ENCODE results near the gene DCLK1.

DCLK1 gene

DNA sequence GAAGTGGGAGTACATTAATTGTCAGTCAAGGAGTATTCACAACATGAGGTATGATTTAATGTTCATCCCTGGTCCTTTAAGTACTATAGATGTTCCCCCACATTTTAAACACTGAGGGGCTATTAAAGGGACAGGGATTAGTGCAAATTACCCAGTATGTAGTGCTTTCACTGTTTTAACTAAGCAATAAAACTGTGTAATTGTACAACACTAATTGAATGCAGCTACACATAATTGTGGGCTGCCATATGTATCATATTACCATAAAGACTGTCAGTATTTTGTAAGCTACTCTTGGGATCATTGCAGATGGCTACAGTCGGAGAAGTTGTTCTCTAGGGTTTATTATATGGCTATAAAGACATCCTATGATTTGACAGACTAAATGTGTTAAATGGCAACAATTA is 316.6 kb downstream of the DCLK1 start:
- peak; percentile 65 for DNase-seq

DNA sequence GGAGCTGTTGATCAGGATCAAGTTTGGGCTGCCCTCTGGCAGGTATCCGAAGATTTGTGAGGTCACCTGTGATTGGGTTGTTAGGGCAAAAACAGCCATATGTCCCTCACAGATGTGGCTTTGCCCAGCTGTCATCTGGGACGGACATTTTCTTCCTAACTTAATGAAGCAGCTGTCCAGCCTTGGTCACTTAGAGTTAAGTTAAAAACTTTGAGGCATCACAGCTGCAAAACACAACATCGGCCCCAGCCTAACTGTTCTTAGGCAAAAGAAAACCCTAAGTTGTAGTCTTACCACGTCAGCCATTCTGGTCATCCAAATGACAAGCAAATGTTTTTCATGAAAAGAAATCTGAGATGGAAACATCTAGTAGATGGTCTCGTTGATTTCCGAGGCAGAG is 318.4 kb downstream of the DCLK1 start:
- no peak for DNase-seq

DNA sequence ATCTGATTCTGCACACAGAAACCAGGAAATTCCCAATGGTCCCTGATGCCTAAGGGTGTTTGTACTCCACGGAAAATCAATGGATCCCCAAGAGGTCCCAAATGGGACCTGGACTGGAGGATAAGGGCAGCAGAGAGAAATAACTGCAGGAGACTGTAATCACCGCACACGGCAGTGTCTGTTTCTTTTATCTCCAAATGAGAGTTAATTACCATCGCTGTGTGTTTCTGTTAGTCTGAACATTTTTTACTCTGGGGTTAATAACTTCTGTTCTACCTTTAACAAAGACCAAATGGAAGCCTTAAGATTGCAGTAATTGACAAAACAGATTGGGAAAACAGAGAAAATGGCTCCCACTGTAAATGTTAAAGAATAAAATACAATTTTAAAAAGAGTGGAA is 320.9 kb downstream of the DCLK1 start:
- no peak for DNase-seq

DNA sequence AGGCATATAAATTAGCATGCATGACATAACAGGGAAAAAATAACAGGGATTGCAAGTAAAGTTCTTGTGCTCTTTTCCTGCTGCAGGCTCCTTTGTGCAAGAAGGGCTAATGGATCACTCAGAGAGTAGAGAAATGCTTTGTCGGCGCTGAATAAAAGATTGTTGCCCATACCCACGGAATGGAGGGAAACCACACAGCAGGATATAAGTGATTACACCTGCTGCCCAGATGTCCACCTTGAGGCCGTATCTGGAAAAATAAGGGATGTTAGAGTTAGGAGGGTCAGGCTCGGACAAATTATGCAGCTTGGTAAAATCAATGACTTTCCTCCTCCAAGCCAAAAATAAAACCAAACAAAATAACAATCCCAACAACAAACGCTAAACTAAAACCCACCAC is 322.3 kb downstream of the DCLK1 start:
- no peak for DNase-seq

DNA sequence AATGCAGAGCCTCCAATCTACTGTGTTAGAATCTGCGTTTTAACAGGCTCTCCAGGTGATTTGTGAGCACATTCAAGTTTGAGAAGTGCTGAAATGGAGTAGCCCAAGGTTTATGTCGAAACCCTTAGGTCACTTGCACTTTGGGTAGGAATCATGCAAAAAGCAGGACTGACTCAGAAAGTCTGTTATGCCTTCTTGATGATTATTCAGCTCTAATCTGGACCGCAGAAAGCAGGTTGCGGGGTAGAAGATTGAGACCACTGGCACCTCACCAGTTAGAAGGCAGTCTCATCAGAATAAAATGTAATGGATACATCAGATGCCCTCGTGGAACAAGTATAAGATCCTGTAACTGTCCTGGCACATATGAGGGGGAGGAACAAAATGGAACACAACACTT is 326.3 kb downstream of the DCLK1 start:
- no peak for DNase-seq

DNA sequence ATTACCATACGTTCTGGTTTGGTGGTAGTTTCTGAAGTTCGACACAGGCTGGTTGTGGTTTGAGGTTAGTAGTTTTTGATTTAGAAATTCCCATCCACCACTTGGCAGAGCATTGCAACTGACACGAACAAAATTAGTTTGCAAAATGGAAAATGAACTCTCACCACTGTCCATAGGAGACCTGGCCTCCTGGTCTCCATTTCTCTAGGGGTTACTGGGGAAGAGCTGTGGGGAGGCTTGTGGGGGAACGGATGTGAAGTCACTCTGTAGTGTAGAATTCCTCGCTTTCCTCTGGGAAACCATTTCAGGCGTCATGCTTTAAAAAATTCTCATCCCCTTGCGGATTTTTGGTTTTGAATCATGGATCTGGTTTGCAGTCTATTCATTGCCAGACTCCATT is 333.2 kb downstream of the DCLK1 start:
- DNase-seq, result no peak

DNA sequence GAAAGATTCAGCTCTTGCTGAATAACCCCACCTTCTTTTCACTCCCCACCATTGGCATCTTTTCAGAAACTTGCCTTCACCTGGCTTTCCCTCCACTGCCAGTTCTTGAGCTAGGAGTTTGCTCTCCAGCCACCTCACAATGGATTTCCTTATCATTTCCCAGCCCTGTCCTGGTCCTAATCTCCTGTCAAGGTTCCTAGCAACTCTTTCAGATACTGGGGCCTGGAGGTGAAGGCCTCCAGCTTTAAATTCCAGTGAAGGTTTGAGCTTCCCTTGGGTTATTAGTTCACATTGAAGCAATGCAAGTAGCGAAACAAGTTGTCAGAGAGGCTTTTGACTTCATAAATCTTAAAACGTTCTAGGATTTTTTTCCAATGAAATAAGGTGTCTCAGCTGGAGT is 333.9 kb downstream of the DCLK1 start:
- DNase-seq, result no peak

DNA sequence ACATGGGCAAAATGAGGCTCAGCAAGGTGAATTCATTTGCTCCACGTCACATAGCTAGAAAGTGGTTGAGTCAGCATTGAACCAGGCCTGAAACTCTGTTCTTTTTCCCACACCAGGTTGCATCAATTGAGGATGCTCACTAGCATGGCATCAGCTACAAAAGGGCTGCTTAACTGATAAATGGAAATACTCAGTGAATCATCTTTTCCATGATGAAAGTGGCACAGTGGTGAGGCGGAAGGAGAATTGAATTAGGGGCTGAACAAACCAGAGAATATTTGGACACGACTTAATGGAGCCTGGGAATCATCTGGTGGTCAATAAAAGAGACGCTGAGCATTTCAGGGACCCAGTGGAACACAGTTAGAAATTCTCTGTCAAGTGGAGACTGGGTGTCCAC is 334.6 kb downstream of the DCLK1 start:
- DNase-seq, result no peak

DNA sequence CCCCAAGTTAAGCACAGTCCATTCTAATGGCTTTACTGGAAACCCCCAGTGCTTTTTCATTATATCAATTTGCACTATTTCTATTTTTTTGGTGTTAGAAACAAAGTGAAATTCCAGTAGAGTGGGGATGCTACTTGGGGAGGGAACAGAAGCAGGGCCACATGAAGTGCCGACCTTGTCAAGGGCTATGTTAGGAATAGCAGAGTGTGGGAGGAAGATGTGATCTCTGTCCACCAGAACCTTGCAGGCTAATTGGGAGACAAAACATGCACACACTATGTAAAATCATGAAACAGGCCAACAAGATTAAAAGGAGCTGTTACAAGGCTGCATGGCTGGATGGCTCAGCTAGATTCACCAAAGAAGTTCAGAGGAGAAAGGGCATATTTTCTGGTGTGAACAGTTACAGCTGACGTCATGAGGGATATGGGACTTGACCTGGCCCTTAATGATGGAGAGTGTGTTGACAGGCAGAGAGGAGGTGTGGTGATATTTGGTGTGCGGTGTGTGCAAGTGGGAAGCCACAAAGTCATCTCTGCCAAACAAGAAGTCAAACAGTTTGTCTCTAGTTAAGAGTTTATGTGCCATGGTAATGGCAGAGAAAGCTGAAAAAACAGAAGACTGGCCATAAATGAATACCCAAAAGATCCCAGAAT is 336.3 kb downstream of the DCLK1 start:
- DNase-seq, result no peak

DNA sequence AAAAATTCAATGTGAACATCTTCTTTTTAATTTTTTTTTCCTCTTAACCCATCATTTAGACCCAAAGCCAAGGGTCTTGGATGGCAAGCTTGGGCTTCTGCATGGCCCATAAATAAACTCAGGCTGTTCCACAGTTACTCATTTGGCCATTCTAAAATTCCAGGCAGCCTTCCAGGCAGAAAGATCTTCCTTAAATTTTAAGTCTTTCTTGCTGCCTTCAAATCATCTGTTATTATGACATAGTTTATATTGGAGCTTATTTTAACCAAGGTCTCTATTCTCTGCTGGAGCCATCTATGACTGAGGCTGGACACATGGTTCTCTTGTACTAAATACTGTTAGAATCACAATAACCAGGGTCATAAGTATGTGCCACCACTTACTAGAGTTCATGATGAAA is 337.4 kb downstream of the DCLK1 start:
- no peak for DNase-seq

DNA sequence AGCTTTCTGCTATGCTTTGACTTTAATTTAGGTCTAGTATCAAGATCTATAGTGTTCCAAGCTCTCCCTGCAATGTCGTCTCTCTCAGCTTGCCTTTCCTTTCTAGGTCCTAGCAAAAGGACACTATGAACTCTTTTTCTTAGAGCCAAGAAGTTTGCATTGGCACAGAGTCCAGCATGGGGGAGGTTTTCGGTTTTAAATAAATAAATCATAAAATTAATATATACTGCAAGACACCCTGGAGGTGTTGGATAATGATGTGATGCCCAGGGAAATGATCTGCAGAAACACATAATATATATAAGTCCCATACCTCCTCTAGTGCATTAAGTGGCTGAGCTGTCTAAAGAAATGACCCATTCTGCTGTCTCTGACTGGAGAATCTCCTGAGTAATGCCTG is 338.3 kb downstream of the DCLK1 start:
- no peak for DNase-seq

DNA sequence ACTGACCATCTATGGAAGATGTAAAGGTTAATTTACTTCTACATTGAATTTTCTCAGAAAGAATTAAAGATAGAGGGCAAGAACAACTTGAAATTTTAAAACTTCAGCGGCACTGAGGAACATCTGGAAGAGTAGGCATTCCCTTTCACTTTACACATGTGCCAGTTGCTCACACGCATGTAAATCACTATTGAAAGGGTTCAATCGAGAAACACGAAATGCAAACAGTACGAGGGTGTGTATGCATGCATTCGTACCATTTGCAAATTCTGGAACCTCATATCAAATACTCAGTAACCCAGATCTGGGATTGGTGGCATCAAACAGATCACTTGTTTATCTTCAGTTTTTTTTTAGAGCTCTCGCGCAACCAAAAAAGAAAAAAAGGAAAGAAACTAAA is 339.2 kb downstream of the DCLK1 start:
- no peak for DNase-seq

DNA sequence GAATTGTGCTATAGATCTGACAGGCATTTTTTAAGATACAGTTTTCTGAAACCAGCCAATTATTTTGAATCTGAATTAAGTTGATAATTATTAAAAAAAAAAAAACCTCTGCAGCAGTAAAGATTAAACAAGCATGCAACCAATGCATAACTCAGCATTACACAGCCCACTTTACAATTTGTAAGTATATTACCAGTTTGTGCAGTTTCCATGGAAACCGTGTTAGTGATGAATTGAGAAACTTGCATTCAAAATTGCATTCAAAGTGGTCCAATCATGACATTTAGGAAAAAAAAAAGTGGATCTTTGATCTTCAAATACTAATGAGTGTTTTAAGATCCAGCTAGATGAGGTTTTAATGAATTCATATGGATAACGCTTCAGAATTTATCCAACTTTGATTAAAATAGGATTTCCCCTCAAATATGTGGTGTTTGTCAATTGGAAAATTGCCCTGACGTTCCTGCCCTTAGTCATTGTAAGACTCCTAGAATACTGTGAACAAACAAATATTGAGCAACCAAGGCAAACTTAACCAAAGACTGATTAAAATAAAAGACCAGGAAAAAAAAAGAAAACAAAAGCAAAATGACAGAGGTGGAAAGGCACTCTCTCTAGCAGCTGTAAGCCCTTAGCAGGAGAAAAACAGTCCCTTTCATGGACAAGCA is 339.9 kb downstream of the DCLK1 start:
- DNase-seq, result no peak

DNA sequence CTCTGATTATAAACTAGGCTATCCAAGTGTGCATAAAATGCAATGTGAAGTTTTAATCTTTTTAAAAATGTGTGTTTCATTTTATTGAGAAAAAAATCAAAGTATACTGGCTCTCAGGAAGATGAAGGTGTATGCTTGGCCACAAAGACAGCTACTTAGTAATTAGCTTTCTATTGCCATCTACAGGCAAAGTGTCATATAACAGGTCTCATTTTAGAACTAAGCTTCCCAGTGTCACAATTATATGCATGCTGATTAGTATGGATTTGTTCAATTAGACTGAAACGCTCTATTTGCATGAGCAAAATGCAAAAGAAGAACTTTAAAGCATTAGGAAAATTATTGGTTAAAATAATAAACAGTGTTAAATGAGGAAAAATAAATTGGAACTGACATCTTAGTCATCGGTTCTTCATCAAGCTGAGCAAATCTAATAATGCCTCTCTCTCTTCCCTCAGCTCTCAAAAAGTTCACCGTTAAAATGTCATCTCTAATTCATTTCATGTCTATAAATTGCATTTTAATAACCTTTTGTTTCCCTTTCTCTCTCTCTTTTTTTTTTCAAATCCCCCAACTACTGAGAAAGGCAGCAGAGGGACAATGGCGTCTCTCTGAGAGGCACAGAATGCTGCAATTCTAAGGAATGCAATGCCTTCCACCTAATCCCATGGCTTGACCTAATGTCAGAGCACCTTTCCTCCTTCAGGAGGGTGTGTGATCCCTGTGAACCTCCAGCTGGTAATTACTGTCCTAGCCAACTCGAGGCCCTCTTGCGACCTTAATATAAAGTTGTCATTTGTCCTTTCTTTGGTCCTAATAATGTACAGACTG is 341.6 kb downstream of the DCLK1 start:
- DNase-seq, result peak; percentile 26

DNA sequence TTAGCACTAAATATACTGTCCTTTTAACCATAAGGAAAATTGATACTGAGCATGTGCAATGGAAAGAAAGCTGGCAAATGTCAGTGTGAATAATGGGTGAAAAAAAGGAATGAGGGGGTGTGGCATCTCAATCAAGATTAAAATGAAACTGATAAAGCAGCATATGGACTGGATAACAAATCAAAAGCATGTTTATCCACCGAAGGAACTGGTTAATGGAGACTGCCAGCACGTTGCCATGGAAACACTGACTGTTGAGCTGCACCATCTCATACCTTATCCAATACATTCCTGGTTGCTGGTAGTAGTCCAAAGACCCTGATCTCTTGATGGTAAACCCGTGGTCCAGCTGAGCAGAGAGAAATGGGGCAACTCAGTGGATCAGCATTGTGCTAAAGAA is 343.2 kb downstream of the DCLK1 start:
- no peak for DNase-seq

DNA sequence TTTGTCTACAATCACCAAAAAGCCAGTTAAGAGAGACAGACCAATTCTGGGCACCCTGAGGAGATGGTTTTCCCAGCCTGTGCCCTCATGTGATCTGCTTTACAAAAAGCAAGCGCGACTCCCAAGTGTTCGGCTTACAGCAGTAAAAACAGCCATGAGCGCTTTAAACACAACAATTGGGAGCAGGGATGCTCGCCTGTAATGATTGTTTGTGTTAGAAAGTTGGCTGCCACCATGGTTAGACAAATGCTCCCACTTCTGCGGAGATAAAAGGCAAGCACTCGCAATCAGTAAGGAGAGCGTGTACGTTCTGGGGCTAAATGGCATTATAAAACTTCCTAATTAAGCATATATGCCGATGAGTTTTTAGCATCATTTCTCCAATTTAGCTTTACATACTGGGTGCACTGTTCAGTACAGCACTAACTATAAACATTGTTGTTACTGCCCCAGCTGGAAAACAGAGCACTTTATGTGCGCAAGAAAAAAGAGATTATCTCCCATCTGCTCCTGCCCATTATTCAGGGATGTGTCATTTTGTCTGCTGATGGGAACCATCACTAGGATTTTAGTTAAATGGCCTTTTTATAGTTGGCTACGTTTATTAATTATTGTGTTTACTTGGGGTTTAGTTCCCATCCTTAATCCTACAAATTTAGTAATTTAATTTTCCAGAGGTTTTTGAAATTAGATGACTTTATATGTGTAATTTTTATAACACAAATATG is 345.4 kb downstream of the DCLK1 start:
- no peak for DNase-seq

DNA sequence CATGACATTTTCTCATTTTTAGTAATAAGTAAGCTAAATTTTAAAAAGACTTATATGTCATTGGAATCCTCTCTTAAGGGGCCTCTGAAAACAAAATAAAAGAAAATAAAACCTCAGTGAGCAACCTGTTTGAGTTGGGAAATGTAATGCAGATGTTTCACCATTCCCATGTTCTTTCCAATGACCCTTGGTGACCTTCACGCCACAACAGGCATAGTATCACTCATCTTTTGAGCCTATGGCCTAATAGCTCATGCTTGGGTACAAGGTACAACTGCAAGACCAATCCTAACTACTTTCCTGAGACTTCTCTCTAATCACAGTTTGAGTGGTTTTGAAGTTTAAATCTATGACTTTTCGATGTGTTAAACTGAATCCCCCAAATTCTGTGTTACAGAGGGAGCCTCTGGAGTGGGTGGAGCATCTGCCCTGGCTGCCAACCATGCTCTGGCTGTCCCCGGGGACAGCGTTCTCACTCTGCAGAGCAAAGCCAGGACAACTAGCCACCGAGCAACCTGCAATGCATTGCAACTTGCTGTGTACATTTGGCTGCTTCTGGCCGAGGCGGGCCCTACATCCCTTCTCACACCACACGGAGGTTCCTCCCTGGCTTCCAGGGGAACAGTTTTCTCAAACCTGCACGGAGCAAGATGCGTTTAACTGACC is 346.8 kb downstream of the DCLK1 start:
- no peak for DNase-seq

DNA sequence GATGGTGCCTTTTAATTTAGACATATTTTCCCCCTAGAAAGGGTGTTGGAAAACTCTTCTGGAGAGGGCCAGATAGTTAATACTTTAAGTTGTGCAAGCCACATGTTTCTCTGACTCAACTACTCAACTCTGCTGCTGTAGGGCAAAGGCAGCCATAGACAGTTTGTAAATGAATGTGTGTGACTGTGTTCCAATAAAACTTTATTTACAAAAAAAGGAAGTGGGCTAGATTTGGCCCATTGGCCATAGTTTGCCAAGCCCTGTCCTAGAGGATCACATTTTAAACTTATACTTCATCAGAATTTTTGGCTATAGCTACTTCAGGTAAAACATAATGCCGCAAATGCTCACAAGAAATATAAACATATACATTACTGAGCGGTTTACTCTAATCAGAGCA is 348.4 kb downstream of the DCLK1 start:
- no peak for DNase-seq

DNA sequence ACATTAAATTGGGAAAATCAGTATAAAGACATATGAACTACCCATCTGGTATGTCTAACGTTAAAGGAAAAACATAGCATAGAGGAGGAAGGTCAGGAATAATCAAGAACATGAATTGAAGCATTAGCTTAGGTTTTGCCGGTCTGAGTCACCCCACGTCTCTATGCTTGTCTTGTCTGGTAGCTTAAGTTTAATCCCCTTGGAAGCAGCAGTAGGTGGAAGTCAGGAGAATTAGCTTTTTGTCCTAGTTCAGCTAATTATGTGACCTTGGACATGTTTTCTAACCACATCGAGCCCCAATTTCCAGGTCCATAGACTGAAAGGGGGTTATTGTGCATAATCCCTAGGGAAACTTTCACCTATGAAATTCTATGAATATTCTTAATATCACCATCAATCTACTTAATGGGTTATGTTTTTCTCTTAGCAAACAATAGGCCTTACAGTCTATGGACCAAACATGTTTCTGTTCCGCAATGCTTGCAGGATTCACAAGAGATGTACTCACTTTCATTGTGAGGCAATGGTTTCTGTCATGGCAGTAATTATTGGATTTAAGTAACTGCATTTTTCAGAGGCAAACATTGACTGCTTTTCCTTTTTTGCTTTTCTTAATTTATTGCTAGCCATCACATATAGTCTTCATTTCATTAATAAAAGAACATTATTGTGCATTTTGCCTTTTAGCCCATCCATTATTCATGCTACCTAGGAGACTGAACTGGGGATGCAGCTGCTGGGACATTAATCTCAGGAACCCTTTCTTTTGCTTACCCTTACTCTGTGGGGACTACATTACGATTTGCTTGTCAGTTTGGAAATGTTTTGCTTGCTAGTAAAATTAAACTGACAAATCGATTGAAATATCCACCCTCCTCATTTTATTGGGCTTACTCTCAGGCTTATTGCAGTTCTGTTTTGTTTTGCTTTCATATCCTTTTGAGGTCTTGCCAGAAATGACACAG is 349.9 kb downstream of the DCLK1 start:
- DNase-seq, result no peak

DNA sequence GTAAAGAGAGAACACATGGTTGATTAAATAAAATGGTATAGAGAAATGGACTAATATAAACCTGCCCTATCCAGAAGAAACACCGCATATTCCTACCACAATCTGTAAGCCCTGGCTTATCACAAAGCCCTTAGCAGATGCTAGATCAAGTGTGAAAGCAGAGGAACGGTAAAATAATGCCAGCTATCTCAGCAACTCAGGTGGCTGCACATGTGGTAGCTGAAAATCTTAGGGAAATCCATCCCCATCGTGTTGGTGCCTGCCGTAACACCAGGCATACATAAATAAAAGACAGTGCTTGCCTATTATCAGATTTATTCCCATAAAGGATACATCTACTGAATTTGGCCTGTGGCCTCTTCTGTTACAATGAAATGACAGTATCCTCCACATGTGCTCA is 350.6 kb downstream of the DCLK1 start:
- DNase-seq, result no peak

DNA sequence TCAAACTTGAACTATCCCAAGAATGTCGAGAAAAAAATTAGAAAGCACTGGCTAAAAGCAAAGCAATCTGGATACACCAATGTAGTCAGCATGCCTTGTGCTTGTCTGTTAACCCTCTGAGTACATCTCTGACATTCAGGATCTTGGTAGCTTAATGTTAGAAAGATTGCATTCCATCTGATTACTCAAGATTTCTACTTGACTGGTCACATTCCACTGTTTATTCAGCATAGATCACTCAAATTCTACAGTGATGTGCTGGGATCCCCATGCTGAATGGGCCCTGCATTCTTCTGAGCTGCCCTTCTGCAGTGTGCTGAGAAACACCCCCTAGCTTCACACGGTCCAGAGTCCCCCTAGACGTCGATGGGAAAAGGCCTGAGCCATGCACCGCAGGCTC is 359.3 kb downstream of the DCLK1 start:
- DNase-seq, result no peak
